HG03135 (cell line): ENCODE results near the gene SEC14L1.
A peak's percentile ranks its signal among the peaks of the same experiment; 100 is the strongest.

Source experiments
- ATAC-seq: cut with Tn5 transposase; IDR thresholded peaks from one replicate; pipeline ENCODE4 v1.9.1; 2021; ENCODE audit warnings: mild to moderate bottlenecking, moderate library complexity; ENCODE audit not compliant: unreplicated experiment

The SEC14L1 gene

GRCh38 chr17:77211681-77212080 lies 70.9 kb downstream of the SEC14L1 start:
- ATAC-seq, result no peak

- ATAC-seq, result peak; percentile 64
Measured at GRCh38 chr17:77212081-77212832, 71.5 kb downstream of the SEC14L1 start.

- no peak for ATAC-seq
Measured at GRCh38 chr17:77212833-77213777, 72.3 kb downstream of the SEC14L1 start.

GRCh38 chr17:77213778-77214132 lies 73.0 kb downstream of the SEC14L1 start:
- no peak for ATAC-seq

GRCh38 chr17:77214328-77214727 lies 73.6 kb downstream of the SEC14L1 start:
- no peak for ATAC-seq

GRCh38 chr17:77214743-77215142 lies 74.0 kb downstream of the SEC14L1 start:
- no peak for ATAC-seq

GRCh38 chr17:77215281-77215680 lies 74.5 kb downstream of the SEC14L1 start:
- no peak for ATAC-seq

- ATAC-seq, result no peak
Measured at GRCh38 chr17:77216486-77216885, 75.7 kb downstream of the SEC14L1 start.

GRCh38 chr17:77217123-77217522 lies 76.4 kb downstream of the SEC14L1 start:
- ATAC-seq, result no peak

GRCh38 chr17:77217566-77217965 lies 76.8 kb downstream of the SEC14L1 start:
- no peak for ATAC-seq

- no peak for ATAC-seq
Measured at GRCh38 chr17:77218902-77219301, 78.1 kb downstream of the SEC14L1 start.

GRCh38 chr17:77222356-77222755 lies 81.6 kb downstream of the SEC14L1 start:
- ATAC-seq, result no peak

GRCh38 chr17:77223642-77224420 lies 83.1 kb downstream of the SEC14L1 start:
- ATAC-seq, result no peak

- ATAC-seq, result no peak
Measured at GRCh38 chr17:77225265-77225664, 84.5 kb downstream of the SEC14L1 start.

GRCh38 chr17:77227461-77228240 lies 86.9 kb downstream of the SEC14L1 start:
- ATAC-seq, result no peak

GRCh38 chr17:77228241-77228752 lies 87.5 kb downstream of the SEC14L1 start:
- no peak for ATAC-seq

- ATAC-seq, result no peak
Measured at GRCh38 chr17:77228816-77229215, 88.0 kb downstream of the SEC14L1 start.

GRCh38 chr17:77229786-77230435 lies 89.1 kb downstream of the SEC14L1 start:
- no peak for ATAC-seq

GRCh38 chr17:77230436-77230830 lies 89.7 kb downstream of the SEC14L1 start:
- ATAC-seq, result no peak
